GM18867 (cell line): ENCODE results near the gene RPL35.

Experiments
- ATAC-seq: cut with Tn5 transposase; IDR thresholded peaks from one replicate; pipeline ENCODE4 v1.9.1; 2021; ENCODE audit warnings: mild to moderate bottlenecking, moderate library complexity; ENCODE audit not compliant: unreplicated experiment

The RPL35 gene

DNA sequence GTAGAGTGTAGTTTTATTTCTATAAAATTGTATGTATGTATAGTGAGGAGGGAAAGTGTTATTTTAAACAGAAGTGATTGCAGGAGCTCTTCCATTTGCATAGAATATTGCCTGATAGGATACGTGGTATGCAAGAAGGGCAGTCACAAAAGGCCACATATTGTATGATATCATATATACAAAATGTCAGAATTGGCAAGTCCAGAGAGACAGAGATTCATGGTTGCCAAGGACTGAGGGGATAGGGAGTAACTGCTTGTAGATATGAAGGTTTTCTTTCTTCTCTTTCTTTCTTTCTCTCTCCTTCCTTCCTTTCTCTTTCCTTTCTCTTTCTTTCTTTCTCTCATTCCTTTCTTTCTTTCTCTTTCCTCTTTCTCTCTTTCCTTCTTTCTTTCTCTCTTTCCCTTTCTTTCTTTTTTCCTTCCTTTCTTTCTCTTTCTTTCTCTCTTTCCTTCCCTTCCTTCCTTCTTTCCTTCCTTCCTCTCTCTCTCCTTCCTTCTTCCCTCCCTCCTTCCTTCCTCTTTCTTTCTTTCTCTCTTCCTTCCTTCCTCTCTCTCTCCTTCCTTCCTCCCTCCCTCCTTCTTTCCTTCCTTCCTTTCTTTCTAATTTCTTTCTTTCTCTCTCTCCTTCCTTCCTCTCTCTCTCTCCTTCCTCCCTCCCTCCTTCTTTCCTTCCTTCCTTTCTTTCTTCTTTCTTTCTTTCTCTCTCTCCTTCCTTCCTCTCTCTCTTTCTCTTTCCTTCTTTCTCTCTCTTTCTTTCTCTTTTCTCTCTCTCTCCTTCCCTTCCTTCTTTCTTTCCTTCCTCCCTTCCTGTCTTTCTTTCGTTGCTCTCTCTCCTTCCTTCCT is 33.0 kb downstream of the RPL35 start:
- ATAC-seq, result no peak

DNA sequence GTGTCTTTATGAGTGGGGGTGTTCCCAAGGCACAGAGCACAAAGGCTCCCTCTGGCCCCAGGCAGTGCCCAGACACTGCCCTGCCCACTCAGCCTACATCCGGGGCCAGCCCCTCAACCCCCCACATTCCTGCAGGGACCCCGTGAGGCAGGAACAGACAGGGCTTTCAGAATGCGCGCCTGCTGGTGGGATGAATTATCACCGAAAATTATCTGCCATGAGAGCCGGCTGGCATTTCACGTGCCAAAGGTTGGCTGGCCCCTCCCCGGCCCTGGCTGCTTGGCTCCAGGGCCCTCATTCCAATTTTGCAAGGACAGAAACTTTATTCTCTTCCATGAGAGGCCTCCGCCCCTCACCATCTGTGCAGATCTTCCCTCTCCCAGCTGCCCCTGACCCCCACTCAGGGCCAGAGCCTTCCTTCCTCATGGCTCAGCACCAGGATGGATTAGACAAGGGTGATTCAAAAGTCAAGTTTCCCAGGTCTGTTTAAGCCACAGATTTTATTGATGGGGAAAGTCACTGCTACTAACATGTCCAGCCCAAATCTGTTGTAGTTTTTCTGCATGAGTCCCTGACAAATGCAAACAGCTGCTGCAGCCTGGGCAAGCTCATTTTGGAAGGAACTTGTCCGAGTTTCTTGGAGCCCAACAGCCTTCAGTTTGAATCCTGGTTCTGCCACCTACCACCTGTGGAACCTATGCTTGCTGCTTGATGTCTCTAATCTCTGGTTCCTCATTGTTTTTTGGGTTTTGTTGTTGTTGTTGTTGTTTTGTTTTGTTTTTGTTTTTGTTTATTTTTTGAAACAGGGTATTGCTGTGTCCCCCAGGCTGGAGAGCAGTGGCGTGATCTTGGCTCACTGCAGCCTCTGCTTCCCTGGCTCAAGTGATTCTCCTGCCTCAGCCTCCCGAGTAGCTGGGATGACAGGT is 40.8 kb downstream of the RPL35 start:
- no peak for ATAC-seq

DNA sequence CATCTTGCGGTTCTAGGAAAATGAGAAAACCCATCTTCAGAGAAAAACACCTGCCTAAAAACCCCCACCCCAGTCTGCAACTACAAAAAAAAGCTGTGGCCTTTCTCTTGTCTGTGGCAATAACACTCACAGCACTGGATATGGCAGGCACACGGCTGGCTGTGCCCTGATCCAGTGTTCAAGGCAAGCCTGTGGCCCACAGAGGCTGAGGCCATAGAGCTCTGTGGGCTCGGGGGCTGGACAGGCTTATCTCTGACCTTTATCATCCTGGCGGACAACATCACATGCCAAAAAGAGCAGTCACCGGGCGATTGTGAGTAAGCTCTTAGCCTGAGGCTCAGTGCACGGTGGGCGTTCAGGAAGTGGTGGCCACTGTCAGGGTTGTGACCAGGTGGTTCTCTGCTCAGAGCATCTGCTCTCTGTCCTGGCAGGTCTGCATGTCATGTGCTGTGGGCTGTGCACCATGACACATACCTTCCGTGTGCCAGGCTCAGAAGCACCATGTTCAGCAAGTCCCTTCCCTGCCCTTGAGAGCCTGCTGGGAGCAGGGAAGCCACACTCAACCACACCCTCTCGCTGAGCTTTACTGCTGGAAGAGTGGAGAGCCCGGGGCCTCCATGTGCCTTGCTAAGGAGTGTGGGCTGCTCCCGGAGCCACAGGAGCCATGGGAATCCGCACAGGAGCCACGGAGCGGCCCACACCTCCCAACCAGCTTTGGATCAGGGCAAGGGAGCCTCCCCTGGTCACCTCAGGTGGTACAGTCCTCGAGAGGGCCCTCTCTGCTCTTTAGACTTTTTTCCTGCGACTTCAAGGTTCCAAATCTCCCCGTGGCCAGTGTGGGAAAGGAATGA is 43.1 kb downstream of the RPL35 start:
- ATAC-seq, result peak; percentile 56

DNA sequence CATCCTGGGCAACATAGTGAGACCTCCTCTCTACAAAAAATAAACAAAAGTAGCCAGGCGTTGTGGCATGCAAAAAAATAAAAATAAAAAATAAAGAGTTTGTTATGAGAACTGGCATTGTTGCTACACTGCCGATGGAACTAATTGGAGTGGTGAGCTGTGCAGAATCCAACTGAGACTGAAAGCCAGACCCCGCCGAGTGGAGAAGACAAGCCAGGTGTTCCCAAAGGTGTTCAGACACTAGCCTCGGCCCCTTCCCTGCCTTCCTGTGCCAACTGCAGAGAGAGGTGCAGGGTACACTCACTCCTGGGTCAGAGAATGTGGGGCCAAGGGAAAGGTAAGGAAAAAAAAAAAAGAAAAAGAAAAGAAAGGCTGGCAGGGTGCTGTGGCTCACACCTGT is 46.2 kb downstream of the RPL35 start:
- ATAC-seq, result no peak

DNA sequence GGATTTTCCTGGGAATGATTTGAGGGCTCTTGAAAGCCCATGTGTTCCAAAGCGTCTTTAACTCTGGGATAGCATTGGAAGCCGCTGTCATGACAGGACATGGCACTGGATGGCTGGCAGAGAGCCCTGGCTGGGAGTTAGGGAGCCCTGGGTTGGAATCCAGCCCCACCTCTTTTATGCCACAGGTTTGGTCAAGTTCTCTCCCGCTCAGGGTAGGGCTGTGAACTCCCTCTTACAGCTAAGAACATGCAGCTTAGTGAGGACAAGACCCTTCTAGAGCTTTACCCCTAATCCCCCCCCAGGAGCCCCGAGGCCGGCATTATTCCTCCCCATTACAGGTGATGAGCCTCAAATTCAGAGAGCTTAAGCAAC is 47.6 kb downstream of the RPL35 start:
- ATAC-seq, result no peak

GRCh38 chr9:124813501-124814163 is 48.1 kb downstream of the RPL35 start:
- ATAC-seq, result no peak

- no peak for ATAC-seq
Measured at GRCh38 chr9:124813041-124813440, 48.7 kb downstream of the RPL35 start.

DNA sequence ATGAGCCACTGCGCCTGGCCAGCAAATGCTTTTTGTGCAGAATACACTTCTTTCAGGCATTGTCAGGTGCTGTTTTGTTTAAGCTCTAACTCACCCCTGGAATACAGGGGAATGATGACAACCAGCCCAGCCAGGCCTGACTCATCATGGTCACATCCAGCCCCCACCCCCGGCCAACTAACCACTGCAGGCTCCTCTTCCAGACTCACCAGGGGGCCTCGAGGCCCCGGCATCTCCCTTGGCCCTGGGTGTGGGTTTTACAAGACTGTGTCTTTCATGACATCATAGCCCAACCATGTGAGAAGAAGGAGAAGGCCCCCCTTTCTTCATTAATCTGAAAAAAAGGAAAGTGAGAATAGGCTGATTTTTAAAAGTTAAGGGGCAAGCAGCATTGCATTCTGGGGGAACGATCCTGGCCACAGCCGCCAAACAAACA is 49.3 kb downstream of the RPL35 start:
- ATAC-seq, result no peak

DNA sequence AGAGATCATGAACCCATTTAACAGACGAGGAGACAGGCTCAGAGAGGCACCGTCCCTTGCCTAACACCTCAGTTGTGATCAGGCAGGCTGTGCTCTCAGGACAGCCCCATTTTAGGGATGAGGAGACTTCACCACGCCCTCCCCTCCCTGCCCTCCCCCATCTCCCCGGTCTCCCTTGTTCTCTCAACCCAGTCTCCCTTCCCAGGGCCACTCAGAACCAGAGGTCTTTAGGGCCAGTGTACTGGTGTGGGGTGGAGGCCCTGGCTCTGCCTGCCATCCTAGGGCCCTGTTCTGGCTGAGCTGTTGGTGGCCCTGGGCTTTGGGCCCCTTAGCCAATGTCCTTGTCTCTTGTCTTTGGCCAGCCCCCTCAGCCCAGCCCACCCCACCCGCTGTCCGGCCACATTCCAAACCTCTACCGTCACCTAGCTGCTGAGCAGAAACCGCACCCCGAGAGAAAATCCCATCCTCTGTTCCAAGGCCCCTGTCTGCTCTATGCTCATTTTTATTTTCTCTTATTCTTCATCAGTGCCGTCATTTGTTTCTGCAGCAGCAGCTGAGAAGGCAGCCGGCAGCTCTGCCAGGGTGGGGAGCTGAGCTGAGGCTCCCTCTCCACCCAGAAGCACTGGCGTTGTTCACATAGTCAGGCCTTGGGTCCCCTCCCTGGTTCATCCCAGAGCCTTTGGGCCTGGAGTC is 50.9 kb downstream of the RPL35 start:
- no peak for ATAC-seq

GRCh38 chr9:124809741-124810500 is 51.8 kb downstream of the RPL35 start:
- no peak for ATAC-seq

- ATAC-seq, result no peak
Measured at GRCh38 chr9:124809211-124809610, 52.5 kb downstream of the RPL35 start.

DNA sequence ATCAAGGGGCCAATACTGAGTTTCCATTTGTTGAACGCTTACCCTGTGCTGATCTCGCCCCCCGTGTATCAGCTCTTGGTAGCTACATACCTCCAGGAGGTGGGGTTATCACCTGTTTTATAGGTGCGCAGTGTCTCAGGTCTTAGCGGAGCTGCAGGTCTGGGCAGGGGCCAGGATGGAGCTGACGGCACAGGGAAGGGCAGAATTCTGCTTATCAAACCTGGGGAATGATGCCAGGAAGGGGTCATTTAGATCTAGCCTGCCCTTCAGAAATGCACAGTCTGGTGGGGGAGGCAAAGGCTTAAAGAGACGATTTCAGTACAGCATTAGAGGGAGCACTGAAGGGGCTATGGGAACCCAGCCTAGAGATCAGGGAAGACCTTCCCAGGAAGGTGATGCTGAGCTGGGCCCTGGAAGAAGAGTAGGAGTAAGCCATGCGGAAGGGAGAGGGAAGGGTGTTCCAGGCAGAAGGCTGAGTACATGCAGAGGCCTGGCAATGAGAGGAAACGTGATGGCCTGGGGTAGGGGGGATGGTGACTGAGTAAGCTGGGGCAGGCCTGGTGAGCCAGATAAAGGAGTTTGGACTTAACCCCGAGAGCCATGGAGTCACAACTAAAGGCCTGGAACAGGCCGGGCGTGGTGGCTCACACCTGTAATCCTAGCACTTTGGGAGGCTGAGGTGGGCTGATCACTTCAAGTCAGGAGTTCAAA is 53.4 kb downstream of the RPL35 start:
- ATAC-seq, result no peak
